ENCODE measurements around the gene TBC1D10B. TPM values are rescaled to one million over a fixed set of nuclear protein-coding genes. Genes with fewer than 3 reads are reported as not detected.

Gene TBC1D10B
- total RNA-seq, 1 donor from 2014 or later, result 68.9 TPM

DNA sequence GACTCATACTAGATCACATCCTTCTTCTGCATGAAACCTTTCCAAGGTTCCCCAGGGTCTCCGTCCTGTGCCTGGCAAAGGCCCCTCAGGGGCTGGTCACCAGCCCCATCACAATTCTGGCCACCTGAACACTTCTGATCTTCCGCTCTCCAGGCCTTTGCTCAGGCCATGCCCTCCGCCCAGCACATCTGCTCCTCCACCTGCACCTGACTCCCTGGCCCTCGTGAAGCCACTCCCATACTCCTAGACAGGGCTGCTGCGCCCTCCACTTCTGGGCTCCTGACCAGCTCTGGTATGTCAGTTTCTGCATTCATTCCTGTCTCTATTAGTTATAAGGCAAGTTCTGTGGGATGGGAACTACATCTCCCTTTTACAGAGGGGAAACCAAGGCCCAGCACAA is 2.4 kb upstream of the TBC1D10B start:
- intact Hi-C loops (cut with micrococcal nuclease), result loop anchor here (5.0 to 10.0 kb wide), 2 partner anchors 155 to 378 kb away; partner anchors contain the start of genes HIRIP3, INO80E and ZNF768
- Mint-ChIP-seq H3K4me1 (peaks cover 35% of the 10 kb centered on the region), H3K9me3 (no peaks in the 10 kb centered on the region)

GRCh38 chr16:30372038-30372712 is 1.9 kb upstream of the TBC1D10B start:
- H3K4me1 Mint-ChIP-seq, result peaks cover 35% of the 10 kb centered on the region
- intact Hi-C loops (cut with micrococcal nuclease), result loop anchor here (5.0 to 10.0 kb wide), 2 partner anchors 155 to 377 kb away; partner anchors contain the start of genes HIRIP3, INO80E and ZNF768
- H3K36me3 Mint-ChIP-seq (ENCODE audit: low read depth), result peaks cover 12% of the 10 kb centered on the region
- no peaks in the 10 kb centered on the region for H3K9me3 Mint-ChIP-seq
- peaks cover 4% of the 10 kb centered on the region for H3K27me3 Mint-ChIP-seq
- peak overlapping the region; percentile 88 for H3K4me3 Mint-ChIP-seq
- peak; percentile 62 for DNase-seq
- H3K27ac Mint-ChIP-seq, result peak overlapping the region; percentile 94

More for the DNA sequence above, 2.4 kb upstream of the TBC1D10B start:
- H3K4me3 Mint-ChIP-seq, result peak overlapping the region; percentile 8
- H3K27ac Mint-ChIP-seq, result peak overlapping the region; percentile 38
- peak; percentile 62 for DNase-seq
- H3K27me3 Mint-ChIP-seq, result peaks cover 4% of the 10 kb centered on the region
- H3K36me3 Mint-ChIP-seq (ENCODE audit: low read depth), result peaks cover 9% of the 10 kb centered on the region

GRCh38 chr16:30371248-30371816 is 1.0 kb upstream of the TBC1D10B start:
- Mint-ChIP-seq H3K9me3 (no peaks in the 10 kb centered on the region), H3K36me3 (ENCODE audit: low read depth) (peaks cover 20% of the 10 kb centered on the region), H3K4me1 (peaks cover 40% of the 10 kb centered on the region), H3K27me3 (peaks cover 4% of the 10 kb centered on the region), H3K4me3 (peak overlapping the region; percentile 88), H3K27ac (peak overlapping the region; percentile 94)
- no peak for DNase-seq
- intact Hi-C loops (cut with micrococcal nuclease), result loop anchor here (2.0 to 10.0 kb wide), 3 partner anchors 156 to 377 kb away; partner anchors contain the start of genes HIRIP3, INO80E, PRR14 and ZNF768

GRCh38 chr16:30369938-30370455 is 297 bp downstream of the TBC1D10B start:
- no peak for DNase-seq
- H3K9me3 Mint-ChIP-seq, result no peaks in the 10 kb centered on the region
- H3K27ac Mint-ChIP-seq, result peak overlapping the region; percentile 94
- H3K4me1 Mint-ChIP-seq, result peaks cover 47% of the 10 kb centered on the region
- H3K4me3 Mint-ChIP-seq, result peak overlapping the region; percentile 90
- H3K27me3 Mint-ChIP-seq, result peaks cover 4% of the 10 kb centered on the region
- H3K36me3 Mint-ChIP-seq (ENCODE audit: low read depth), result peaks cover 27% of the 10 kb centered on the region
- intact Hi-C loops (cut with micrococcal nuclease), result loop anchor here (1.0 to 10.0 kb wide), 9 partner anchors 8 to 375 kb away; partner anchors contain the start of genes CD2BP2, FBRS, HIRIP3 and INO80E

- Mint-ChIP-seq H3K9me3 (no peaks in the 10 kb centered on the region), H3K27ac (peak overlapping the region; percentile 74), H3K4me3 (peak overlapping the region; percentile 90), H3K36me3 (ENCODE audit: low read depth) (peaks cover 32% of the 10 kb centered on the region), H3K4me1 (peaks cover 52% of the 10 kb centered on the region), H3K27me3 (peaks cover 4% of the 10 kb centered on the region)
- intact Hi-C loops (cut with micrococcal nuclease), result no loop called here
- DNase-seq, result peak; percentile 81
These were observed 980 bp downstream of the TBC1D10B start for GRCh38 chr16:30369091-30369937.

DNA sequence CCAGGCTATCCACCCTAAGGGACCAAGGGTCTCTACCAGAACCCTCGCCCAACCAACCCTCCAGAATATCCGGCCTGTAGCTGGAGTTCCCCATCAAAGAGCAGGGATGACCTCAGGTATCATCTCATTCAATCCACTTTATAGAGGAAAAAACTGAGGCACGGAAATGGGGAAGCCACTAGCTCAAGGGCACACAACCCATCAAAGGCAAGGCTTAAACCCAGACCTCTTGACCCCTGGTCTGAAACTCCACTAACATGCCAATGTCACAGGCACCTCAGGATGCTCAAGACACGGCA is 1.6 kb downstream of the TBC1D10B start:
- no peak for DNase-seq
- H3K9me3 Mint-ChIP-seq, result no peaks in the 10 kb centered on the region
- peaks cover 4% of the 10 kb centered on the region for H3K27me3 Mint-ChIP-seq
- peaks cover 52% of the 10 kb centered on the region for H3K4me1 Mint-ChIP-seq
- H3K27ac Mint-ChIP-seq, result peak overlapping the region; percentile 74
- intact Hi-C loops (cut with micrococcal nuclease), result no loop called here
- H3K4me3 Mint-ChIP-seq, result peak overlapping the region; percentile 90
- H3K36me3 Mint-ChIP-seq (ENCODE audit: low read depth), result peaks cover 35% of the 10 kb centered on the region

DNA sequence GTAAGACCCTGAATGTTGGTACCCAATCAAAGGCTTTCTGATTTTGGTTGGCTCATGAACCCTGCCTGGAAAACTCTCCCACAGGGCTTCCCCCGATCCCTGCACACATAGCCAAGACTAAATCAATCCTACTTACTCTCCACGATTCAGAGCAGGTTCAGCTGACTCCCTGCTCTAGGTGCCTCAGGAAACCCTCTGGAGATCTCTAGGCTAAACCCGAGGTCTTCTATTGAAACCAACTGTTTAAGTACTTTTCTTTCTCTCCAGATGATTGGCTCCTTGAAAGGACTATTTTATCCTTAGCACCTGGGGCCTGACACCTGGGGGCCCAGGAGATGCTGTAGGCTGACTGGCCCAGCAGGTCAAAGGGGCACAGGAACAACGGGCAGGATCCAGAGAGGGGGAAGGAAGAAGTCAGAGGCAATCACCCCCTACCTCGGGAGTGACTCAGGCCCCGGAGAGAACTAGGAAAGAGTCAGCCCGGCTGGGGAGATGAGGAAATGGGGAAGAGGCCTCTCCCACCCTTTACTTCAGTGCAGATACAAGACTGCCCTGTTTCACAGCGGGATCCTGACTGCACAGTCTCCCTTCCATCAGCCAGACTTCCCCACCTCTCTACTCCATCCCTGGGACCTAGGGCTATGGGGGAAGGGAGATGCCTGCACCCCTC is 2.0 kb downstream of the TBC1D10B start:
- Mint-ChIP-seq H3K4me3 (peak overlapping the region; percentile 90), H3K27me3 (peaks cover 4% of the 10 kb centered on the region), H3K4me1 (peaks cover 52% of the 10 kb centered on the region), H3K9me3 (no peaks in the 10 kb centered on the region), H3K27ac (peak overlapping the region; percentile 74), H3K36me3 (ENCODE audit: low read depth) (peaks cover 38% of the 10 kb centered on the region)
- intact Hi-C loops (cut with micrococcal nuclease), result no loop called here
- DNase-seq, result peak; percentile 65

GRCh38 chr16:30367349-30368009 is 2.8 kb downstream of the TBC1D10B start:
- Mint-ChIP-seq H3K27me3 (peaks cover 4% of the 10 kb centered on the region), H3K36me3 (ENCODE audit: low read depth) (peaks cover 44% of the 10 kb centered on the region)
- intact Hi-C loops (cut with micrococcal nuclease), result no loop called here

GRCh38 chr16:30366511-30366910 is 3.8 kb downstream of the TBC1D10B start:
- peaks cover 50% of the 10 kb centered on the region for H3K4me1 Mint-ChIP-seq
- H3K27me3 Mint-ChIP-seq, result peaks cover 4% of the 10 kb centered on the region
- H3K4me3 Mint-ChIP-seq, result peak overlapping the region; percentile 90
- H3K27ac Mint-ChIP-seq, result peak overlapping the region; percentile 46
- intact Hi-C loops (cut with micrococcal nuclease), result no loop called here
- no peak for DNase-seq
- no peaks in the 10 kb centered on the region for H3K9me3 Mint-ChIP-seq
- peaks cover 49% of the 10 kb centered on the region for H3K36me3 Mint-ChIP-seq (ENCODE audit: low read depth)

More at GRCh38 chr16:30367349-30368009, 2.8 kb downstream of the TBC1D10B start:
- DNase-seq, result peak; percentile 65
- Mint-ChIP-seq H3K27ac (peak overlapping the region; percentile 46), H3K9me3 (no peaks in the 10 kb centered on the region), H3K4me3 (peak overlapping the region; percentile 90), H3K4me1 (peaks cover 56% of the 10 kb centered on the region)

GRCh38 chr16:30365200-30365599 is 5.1 kb downstream of the TBC1D10B start:
- no peak overlapping the region for H3K4me3 Mint-ChIP-seq
- H3K4me1 Mint-ChIP-seq, result peaks cover 40% of the 10 kb centered on the region
- no peaks in the 10 kb centered on the region for H3K27me3 Mint-ChIP-seq
- no peak for DNase-seq
- intact Hi-C loops (cut with micrococcal nuclease), result no loop called here
- H3K27ac Mint-ChIP-seq, result peak overlapping the region; percentile 41
- H3K36me3 Mint-ChIP-seq (ENCODE audit: low read depth), result peaks cover 54% of the 10 kb centered on the region
- no peaks in the 10 kb centered on the region for H3K9me3 Mint-ChIP-seq

DNA sequence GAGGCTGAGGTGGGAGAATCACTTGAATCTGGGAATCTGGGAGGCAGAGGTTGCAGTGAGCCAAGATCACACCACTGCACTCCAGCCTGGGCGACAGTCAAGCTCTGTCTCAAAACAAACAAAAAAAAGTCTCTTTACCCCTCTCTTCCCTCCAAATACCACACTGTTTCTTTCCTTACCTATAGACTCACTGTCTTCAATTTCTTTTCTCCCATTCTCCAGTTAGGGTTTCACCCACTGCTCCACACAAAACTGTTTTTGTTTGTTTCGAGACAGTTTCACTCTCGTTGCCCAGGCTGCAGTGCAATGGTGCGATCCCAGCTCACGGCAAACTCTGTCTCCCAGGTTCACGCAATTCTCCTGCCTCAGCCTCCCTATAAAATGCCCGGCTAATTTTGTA is 9.1 kb downstream of the TBC1D10B start:
- Mint-ChIP-seq H3K4me1 (peaks cover 26% of the 10 kb centered on the region), H3K36me3 (ENCODE audit: low read depth) (peaks cover 53% of the 10 kb centered on the region), H3K9me3 (no peaks in the 10 kb centered on the region)

GRCh38 chr16:30359871-30360170 is 10.5 kb downstream of the TBC1D10B start:
- intact Hi-C loops (cut with micrococcal nuclease), result no loop called here
- Mint-ChIP-seq H3K27me3 (no peaks in the 10 kb centered on the region), H3K36me3 (ENCODE audit: low read depth) (peaks cover 50% of the 10 kb centered on the region), H3K9me3 (no peaks in the 10 kb centered on the region), H3K4me3 (no peak overlapping the region), H3K4me1 (peaks cover 30% of the 10 kb centered on the region), H3K27ac (no peak overlapping the region)
- DNase-seq, result no peak

More for the DNA sequence above, 9.1 kb downstream of the TBC1D10B start:
- no peaks in the 10 kb centered on the region for H3K27me3 Mint-ChIP-seq
- H3K4me3 Mint-ChIP-seq, result no peak overlapping the region
- intact Hi-C loops (cut with micrococcal nuclease), result no loop called here
- H3K27ac Mint-ChIP-seq, result peak overlapping the region; percentile 72
- DNase-seq, result no peak
